ENCODE measurements around the gene SUV39H1. TPM values are rescaled to one million over a fixed set of nuclear protein-coding genes. Genes with fewer than 3 reads are reported as not detected.

The SUV39H1 gene
- total and polyA plus RNA-seq, 9 of the 15 experiments (the other 6 are each of a cell fraction or from before 2014, with no cell fraction given): 4.7 to 34.7 (median 17.9) TPM

- TF ChIP-seq PBX2 (CRISPR knock-in tag; IDR thresholded peaks at IDR 0.05; ENCODE audit: low read depth) (no peak), PBX2 (tag; conservative IDR thresholded peaks at IDR 0.05; ENCODE audit: low read depth) (no peak), ZNF408 (CRISPR knock-in tag; IDR thresholded peaks at IDR 0.05; ENCODE audit: low read depth) (no peak), CBFA2T2 (conservative IDR thresholded peaks at IDR 0.05) (no peak), FOXM1 (IDR thresholded peaks at IDR 0.05; ENCODE audit: low read depth) (no peak), FOXM1 (CRISPR knock-in tag; IDR thresholded peaks at IDR 0.05; ENCODE audit: low read depth) (0 out of 2 replicates have a peak, but pooled peaks have one; percentile 67), ATF2 (CRISPR knock-in tag; IDR thresholded peaks at IDR 0.05) (no peak), ZBTB1 (CRISPR knock-in tag; IDR thresholded peaks at IDR 0.05; ENCODE audit: borderline replicate concordance, low read depth) (no peak), LCOR (CRISPR knock-in tag; IDR thresholded peaks at IDR 0.05) (no peak), PURB (CRISPR knock-in tag; IDR thresholded peaks at IDR 0.05; ENCODE audit: low read depth) (no peak), REST (IDR thresholded peaks at IDR 0.05; ENCODE audit: borderline replicate concordance) (no peak), REST (CRISPR knock-in tag; IDR thresholded peaks at IDR 0.05; ENCODE audit: low read depth) (no peak), PRPF4 (IDR thresholded peaks at IDR 0.05; ENCODE audit: insufficient read depth, low read depth, low read length, poor library complexity, severe bottlenecking) (no peak), KAT7 (CRISPR knock-in tag; IDR thresholded peaks at IDR 0.05; ENCODE audit: borderline replicate concordance) (no peak), ZNF23 (CRISPR knock-in tag; IDR thresholded peaks at IDR 0.05) (no peak), ZNF124 (CRISPR knock-in tag; IDR thresholded peaks at IDR 0.05) (no peak)
These were observed 20.2 kb upstream of the SUV39H1 start (continued) for GRCh38 chrX:48676106-48676892.

All from K562 (cell line).